PFSK-1 (cell line): ENCODE data around the gene DERA.

Experiments used
- FOXP2 ChIP-seq: optimal IDR thresholded peaks from 2 replicates; pipeline ENCODE3; 2011; ENCODE audit warnings: borderline replicate concordance, control low read depth, inconsistent platforms; ENCODE audit not compliant: insufficient read depth; ENCODE audit errors: extremely low read length, extremely low read depth
- POLR2AphosphoS5 ChIP-seq: IDR thresholded peaks from 2 replicates; pipeline ENCODE4 v1.6.1; 2012; ENCODE audit warnings: low read depth, mild to moderate bottlenecking, control low read depth, low read length, moderate library complexity
- SIN3A ChIP-seq: IDR thresholded peaks from 2 replicates; pipeline ENCODE4 v1.6.1; 2012; ENCODE audit warnings: mild to moderate bottlenecking, low read length, moderate library complexity, borderline replicate concordance; ENCODE audit not compliant: insufficient read depth
- TAF1 ChIP-seq: IDR thresholded peaks from 2 replicates; pipeline ENCODE4 v1.6.1; 2012; ENCODE audit warnings: low read length, control low read depth, borderline replicate concordance; ENCODE audit not compliant: insufficient read depth
- TF ChIP-seq, protein P1 (sequence below), 2 experiments: IDR thresholded peaks; 2 replicates each; pipeline versions ENCODE4 v1.6.1 to v1.8.0; 2011 to 2012; ENCODE audit warnings: low read depth in 2 of 2, low read length in 2 of 2, control low read depth in 1 of 2, inconsistent platforms in 1 of 2, mild to moderate bottlenecking in 1 of 2, moderate library complexity in 1 of 2; ENCODE audit not compliant: insufficient read depth in 1 of 2

Gene DERA

DNA sequence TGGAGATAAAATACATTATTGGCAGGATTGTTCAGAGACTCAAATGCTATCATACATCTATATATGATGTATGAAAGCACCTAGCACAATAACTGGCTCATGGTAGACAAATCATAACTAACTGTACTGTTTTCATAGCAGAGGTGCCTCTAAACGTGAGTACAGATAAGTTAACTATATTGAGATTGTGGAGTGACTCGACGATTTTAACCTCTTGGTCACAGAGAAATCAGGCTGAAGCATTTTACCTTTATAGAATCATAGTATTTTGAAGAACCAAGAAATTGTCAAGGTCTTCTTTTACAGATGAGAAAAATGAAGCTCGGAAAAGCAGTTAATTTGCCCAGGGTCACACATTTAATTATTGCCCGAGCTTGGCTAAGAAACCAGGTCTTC lies 666 bp upstream of the DERA start:
- TF ChIP-seq, protein P1, sequence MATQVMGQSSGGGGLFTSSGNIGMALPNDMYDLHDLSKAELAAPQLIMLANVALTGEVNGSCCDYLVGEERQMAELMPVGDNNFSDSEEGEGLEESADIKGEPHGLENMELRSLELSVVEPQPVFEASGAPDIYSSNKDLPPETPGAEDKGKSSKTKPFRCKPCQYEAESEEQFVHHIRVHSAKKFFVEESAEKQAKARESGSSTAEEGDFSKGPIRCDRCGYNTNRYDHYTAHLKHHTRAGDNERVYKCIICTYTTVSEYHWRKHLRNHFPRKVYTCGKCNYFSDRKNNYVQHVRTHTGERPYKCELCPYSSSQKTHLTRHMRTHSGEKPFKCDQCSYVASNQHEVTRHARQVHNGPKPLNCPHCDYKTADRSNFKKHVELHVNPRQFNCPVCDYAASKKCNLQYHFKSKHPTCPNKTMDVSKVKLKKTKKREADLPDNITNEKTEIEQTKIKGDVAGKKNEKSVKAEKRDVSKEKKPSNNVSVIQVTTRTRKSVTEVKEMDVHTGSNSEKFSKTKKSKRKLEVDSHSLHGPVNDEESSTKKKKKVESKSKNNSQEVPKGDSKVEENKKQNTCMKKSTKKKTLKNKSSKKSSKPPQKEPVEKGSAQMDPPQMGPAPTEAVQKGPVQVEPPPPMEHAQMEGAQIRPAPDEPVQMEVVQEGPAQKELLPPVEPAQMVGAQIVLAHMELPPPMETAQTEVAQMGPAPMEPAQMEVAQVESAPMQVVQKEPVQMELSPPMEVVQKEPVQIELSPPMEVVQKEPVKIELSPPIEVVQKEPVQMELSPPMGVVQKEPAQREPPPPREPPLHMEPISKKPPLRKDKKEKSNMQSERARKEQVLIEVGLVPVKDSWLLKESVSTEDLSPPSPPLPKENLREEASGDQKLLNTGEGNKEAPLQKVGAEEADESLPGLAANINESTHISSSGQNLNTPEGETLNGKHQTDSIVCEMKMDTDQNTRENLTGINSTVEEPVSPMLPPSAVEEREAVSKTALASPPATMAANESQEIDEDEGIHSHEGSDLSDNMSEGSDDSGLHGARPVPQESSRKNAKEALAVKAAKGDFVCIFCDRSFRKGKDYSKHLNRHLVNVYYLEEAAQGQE (IDR thresholded peaks at IDR 0.05; ENCODE audit: insufficient read depth in 1 of 2, low read depth in 2 of 2, low read length in 2 of 2) = no peak
- no peak for TF ChIP-seq POLR2AphosphoS5
- TF ChIP-seq SIN3A = no peak
- no peak for TF ChIP-seq TAF1
- TF ChIP-seq FOXP2 = no peak

DNA sequence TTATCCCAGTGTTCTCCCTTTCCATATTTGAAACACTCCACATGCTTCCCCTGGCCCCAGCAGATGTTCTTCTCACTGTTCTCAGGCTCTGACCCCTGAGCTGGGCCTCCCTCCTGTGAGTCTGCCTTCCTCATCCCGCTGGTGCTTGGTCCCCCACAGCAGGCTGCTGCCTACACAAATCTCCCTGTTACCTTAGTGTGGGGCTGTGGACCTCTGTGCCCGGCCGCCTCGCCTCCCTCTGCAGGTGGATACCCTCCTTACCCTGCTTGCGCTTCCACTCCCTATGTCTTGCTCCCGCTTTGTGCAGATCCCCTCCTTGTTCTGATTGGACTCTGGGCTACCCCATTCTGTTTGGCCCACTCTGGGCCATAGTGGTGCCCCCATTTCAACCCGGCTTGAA lies 6.9 kb downstream of the DERA start:
- TF ChIP-seq FOXP2 (no peak), SIN3A (no peak), TAF1 (no peak), POLR2AphosphoS5 (no peak)
- TF ChIP-seq, protein P1 (IDR thresholded peaks at IDR 0.05; ENCODE audit: insufficient read depth in 1 of 2, low read depth in 2 of 2, low read length in 2 of 2) = no peak

DNA sequence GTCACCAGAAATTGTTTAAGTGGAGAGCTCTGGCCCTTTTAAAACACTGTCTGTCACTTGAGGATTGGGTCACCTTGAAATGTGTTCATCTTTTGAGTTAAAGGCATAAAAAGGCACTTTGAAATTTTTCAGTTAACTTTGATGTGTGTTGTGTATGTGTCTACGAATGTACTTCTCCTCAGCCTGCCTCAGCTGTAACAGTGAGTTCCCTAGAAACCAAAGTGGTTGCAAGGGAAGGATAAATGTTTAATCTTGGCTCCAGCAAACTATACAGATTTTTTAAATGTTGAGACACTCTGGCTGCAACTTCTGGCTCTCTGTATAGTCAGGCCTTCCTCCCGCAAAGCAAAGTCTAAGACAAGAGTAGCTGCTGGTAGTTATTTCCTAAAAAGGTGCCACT lies 8.3 kb downstream of the DERA start:
- TF ChIP-seq TAF1 (no peak), FOXP2 (no peak), POLR2AphosphoS5 (no peak), SIN3A (no peak)
- TF ChIP-seq, protein P1 (IDR thresholded peaks at IDR 0.05; ENCODE audit: insufficient read depth in 1 of 2, low read depth in 2 of 2, low read length in 2 of 2) = no peak

DNA sequence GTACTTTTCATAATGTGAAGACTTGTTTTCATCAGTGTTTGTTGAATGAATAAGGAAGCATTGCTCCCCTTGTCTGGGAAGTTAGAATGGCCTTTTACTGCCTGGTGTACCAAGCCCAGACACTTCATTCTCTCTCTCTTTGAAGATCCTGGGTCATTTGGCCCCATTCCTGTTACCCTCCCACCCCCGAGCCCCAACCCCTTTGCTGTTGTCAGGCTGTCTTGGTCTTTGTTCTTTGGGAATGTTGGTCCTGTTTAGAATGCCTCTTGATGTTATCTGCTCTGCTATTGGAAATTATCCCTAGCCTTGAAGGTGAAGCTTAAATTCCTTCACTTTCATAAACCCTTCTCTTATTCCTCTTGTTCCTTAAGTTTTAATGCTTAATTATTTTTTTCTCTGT lies 13.8 kb downstream of the DERA start:
- no peak for TF ChIP-seq SIN3A
- TF ChIP-seq, protein P1 (IDR thresholded peaks at IDR 0.05; ENCODE audit: insufficient read depth in 1 of 2, low read depth in 2 of 2, low read length in 2 of 2) = no peak
- TF ChIP-seq FOXP2 = no peak
- TF ChIP-seq POLR2AphosphoS5 = no peak
- TF ChIP-seq TAF1 = no peak

DNA sequence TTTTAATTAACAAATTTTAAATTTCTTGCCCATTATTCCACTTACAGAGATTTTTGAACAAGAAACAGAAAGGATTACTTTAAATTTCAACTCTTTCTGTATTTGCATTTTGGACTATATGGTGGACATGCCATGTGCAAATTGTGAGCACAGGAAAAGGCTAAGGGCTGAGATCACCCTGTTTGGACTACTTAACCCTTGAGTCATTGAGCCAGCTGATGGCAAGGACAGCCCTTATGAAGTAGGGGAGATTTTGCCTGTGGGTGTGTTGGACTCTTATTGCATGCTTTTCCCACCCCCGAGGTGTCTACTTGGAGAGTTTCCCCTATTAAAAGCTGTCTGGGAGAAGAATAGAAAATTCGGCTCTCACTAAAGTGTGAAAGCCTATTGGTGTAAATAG lies 17.2 kb downstream of the DERA start:
- TF ChIP-seq, protein P1 (IDR thresholded peaks at IDR 0.05; ENCODE audit: insufficient read depth in 1 of 2, low read depth in 2 of 2, low read length in 2 of 2) = no peak
- TF ChIP-seq FOXP2 (no peak), POLR2AphosphoS5 (no peak), TAF1 (no peak), SIN3A (no peak)
